OCI-LY7 (cell line): ENCODE results near the gene WDR7.

Experiments used
- EZH2phosphoT487 ChIP-seq: fragments of 200-600 bp; sonication (generic); IDR thresholded peaks from 2 replicates; pipeline ENCODE4 v1.6.1; 2018; ENCODE audit warnings: low read depth, borderline replicate concordance, mild to moderate bottlenecking, mixed run types, antibody characterized with exemption, low read length, moderate library complexity, mixed read lengths
- TF ChIP-seq, protein P1 (sequence below): fragments of 200-600 bp; sonication (generic); conservative IDR thresholded peaks from 2 replicates; pipeline ENCODE4 v1.5.1; 2014; ENCODE audit warnings: mild to moderate bottlenecking, antibody characterized with exemption, low read length, moderate library complexity, mixed read lengths

DNA sequence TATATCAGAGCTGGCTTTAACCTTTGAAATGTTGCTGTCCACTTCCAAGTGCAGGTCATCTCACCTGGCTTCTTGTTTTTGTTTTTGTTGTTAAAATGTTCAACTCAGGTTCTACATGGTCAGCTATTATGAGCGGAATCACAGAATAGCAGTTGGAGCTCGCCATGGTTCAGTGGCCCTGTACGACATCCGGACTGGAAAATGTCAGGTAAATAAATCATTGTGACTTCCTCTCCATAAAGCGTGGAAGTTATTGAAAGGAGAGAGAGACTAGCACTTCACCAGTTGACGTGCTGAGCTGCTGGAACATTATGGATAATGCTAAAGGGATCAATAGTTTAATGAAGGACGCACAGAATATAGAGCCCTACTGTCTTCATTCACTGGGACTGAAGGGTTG, 311.2 kb downstream of the WDR7 start:
- TF ChIP-seq, protein P1, sequence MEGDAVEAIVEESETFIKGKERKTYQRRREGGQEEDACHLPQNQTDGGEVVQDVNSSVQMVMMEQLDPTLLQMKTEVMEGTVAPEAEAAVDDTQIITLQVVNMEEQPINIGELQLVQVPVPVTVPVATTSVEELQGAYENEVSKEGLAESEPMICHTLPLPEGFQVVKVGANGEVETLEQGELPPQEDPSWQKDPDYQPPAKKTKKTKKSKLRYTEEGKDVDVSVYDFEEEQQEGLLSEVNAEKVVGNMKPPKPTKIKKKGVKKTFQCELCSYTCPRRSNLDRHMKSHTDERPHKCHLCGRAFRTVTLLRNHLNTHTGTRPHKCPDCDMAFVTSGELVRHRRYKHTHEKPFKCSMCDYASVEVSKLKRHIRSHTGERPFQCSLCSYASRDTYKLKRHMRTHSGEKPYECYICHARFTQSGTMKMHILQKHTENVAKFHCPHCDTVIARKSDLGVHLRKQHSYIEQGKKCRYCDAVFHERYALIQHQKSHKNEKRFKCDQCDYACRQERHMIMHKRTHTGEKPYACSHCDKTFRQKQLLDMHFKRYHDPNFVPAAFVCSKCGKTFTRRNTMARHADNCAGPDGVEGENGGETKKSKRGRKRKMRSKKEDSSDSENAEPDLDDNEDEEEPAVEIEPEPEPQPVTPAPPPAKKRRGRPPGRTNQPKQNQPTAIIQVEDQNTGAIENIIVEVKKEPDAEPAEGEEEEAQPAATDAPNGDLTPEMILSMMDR = no peak
- no peak for TF ChIP-seq EZH2phosphoT487
